SH-SY5Y (cell line): ENCODE data around the gene COL26A1.

Source experiments
- GATA2 ChIP-seq: IDR thresholded peaks from 2 replicates; pipeline ENCODE4 v1.6.1; 2011; ENCODE audit warnings: mild to moderate bottlenecking, low read depth, low read length
- GATA3 ChIP-seq: IDR thresholded peaks from 2 replicates; pipeline ENCODE4 v1.6.1; 2011; ENCODE audit warnings: low read depth, mild to moderate bottlenecking, low read length, moderate library complexity

DNA sequence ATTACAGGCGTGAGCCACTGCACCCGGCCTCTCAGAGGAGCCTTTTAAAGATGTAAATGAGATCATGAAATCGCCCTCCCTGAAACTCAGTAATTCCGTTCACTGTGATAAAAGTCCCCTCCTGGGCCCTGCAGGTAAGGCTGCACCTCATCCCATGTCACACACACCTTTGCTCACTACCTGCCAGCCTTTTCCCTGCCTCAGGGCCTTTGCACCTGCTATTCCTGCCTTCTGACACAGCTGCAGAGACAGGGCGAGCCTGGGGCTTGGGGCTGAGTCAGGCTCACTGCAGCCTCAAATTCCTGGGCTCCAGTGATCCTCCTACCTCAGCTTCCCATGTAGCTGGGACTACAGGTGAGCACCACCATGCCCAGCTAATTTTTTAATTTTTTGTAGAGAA is 147.6 kb downstream of the COL26A1 start:
- no peak for TF ChIP-seq GATA2
- no peak for TF ChIP-seq GATA3
